ENCODE measurements around the gene GGCT.

The GGCT gene

DNA sequence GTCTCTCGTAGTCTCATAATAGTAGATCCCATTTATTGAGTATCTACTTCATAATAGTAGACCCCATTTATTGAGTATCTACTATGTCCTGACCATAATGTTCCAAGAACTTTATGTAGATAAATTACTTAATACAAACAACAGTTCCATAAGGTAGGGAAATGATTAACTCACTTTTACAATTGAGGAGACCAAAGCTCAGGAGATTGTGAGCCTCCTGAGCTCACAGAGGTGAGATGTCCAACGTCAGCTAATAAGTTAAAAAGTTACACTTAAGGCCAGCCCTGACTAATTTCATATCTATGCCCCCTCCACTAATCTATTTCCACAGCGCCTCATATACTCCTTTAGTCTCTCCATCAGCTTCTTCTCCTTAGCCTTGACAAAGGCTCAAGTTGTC, 17.5 kb upstream of the GGCT start:
- no peak overlapping the region for H3K4me3 ChIP-seq (ENCODE audit: low read depth, low read length)
- DNase-seq (ENCODE audit: low read depth), result no peak
- TF ChIP-seq POLR2A (IDR thresholded peaks at IDR 0.05; ENCODE audit: extremely low read depth, insufficient read length) (no peak), MYC (IDR thresholded peaks at IDR 0.05; ENCODE audit: low read depth, low read length) (no peak), MAX (IDR thresholded peaks at IDR 0.05; ENCODE audit: low read depth, low read length) (no peak)
- TF ChIP-seq, protein P1, sequence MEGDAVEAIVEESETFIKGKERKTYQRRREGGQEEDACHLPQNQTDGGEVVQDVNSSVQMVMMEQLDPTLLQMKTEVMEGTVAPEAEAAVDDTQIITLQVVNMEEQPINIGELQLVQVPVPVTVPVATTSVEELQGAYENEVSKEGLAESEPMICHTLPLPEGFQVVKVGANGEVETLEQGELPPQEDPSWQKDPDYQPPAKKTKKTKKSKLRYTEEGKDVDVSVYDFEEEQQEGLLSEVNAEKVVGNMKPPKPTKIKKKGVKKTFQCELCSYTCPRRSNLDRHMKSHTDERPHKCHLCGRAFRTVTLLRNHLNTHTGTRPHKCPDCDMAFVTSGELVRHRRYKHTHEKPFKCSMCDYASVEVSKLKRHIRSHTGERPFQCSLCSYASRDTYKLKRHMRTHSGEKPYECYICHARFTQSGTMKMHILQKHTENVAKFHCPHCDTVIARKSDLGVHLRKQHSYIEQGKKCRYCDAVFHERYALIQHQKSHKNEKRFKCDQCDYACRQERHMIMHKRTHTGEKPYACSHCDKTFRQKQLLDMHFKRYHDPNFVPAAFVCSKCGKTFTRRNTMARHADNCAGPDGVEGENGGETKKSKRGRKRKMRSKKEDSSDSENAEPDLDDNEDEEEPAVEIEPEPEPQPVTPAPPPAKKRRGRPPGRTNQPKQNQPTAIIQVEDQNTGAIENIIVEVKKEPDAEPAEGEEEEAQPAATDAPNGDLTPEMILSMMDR (IDR thresholded peaks at IDR 0.05; ENCODE audit: low read depth, low read length), result no peak

DNA sequence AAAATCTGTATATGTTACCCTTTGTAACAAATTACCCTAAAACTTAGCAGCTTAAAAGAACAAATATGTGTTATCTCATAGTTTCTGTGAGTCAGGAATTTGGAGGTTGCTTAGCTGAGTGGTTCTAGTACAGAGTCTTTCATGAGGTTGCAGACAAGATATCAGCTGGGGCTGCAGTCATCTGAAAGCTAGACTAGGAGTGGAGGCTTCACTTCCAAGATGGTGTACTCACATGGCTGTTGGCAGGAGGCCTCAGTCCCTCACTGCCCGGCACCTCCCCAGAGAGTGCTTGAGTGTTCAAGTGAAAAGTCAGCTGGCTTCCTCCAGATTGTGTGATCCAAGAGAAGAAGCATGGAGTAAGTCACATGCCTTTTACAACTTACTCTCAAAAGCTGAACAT, 16.9 kb upstream of the GGCT start:
- no peak overlapping the region for H3K4me3 ChIP-seq (ENCODE audit: low read depth, low read length)
- DNase-seq (ENCODE audit: low read depth), result no peak
- TF ChIP-seq, protein P1 (IDR thresholded peaks at IDR 0.05; ENCODE audit: low read depth, low read length), result no peak
- TF ChIP-seq MYC (IDR thresholded peaks at IDR 0.05; ENCODE audit: low read depth, low read length), result no peak
- no peak for TF ChIP-seq POLR2A (IDR thresholded peaks at IDR 0.05; ENCODE audit: extremely low read depth, insufficient read length)
- no peak for TF ChIP-seq MAX (IDR thresholded peaks at IDR 0.05; ENCODE audit: low read depth, low read length)

- DNase-seq (ENCODE audit: low read depth), result no peak
- no peak overlapping the region for H3K4me3 ChIP-seq (ENCODE audit: low read depth, low read length)
- TF ChIP-seq, protein P1 (IDR thresholded peaks at IDR 0.05; ENCODE audit: low read depth, low read length), result no peak
These were observed 14.5 kb upstream of the GGCT start for GRCh38 chr7:30519122-30519521.

GRCh38 chr7:30515761-30516160, 11.1 kb upstream of the GGCT start:
- TF ChIP-seq, protein P1 (IDR thresholded peaks at IDR 0.05; ENCODE audit: low read depth, low read length), result no peak
- TF ChIP-seq MAX (IDR thresholded peaks at IDR 0.05; ENCODE audit: low read depth, low read length) (no peak), MYC (IDR thresholded peaks at IDR 0.05; ENCODE audit: low read depth, low read length) (no peak), POLR2A (IDR thresholded peaks at IDR 0.05; ENCODE audit: extremely low read depth, insufficient read length) (no peak)
- no peak overlapping the region for H3K4me3 ChIP-seq (ENCODE audit: low read depth, low read length)
- DNase-seq (ENCODE audit: low read depth), result no peak

DNA sequence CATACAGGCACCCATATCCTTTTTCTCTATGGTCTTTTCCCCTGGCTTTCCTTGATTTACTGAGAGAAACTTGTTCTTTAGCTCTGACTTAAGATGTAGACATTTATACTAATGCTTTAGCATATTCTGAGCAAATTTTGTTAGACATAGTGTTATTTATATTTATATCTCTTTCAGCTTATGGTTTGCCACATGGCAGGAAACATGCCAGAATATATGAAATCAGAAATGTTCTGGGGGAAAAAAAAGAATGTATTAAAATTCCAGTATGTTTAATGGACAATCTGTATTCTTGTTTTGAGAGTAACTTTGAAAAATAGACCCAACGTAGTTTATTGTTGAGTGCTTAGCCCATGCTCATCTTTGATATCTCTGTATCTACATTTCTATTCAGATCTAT, 10.1 kb upstream of the GGCT start:
- no peak for DNase-seq (ENCODE audit: low read depth)
- no peak overlapping the region for H3K4me3 ChIP-seq (ENCODE audit: low read depth, low read length)
- no peak for TF ChIP-seq POLR2A (IDR thresholded peaks at IDR 0.05; ENCODE audit: extremely low read depth, insufficient read length)
- no peak for TF ChIP-seq MYC (IDR thresholded peaks at IDR 0.05; ENCODE audit: low read depth, low read length)
- no peak for TF ChIP-seq MAX (IDR thresholded peaks at IDR 0.05; ENCODE audit: low read depth, low read length)
- TF ChIP-seq, protein P1 (IDR thresholded peaks at IDR 0.05; ENCODE audit: low read depth, low read length), result no peak

- no peak overlapping the region for H3K4me3 ChIP-seq (ENCODE audit: low read depth, low read length)
- no peak for TF ChIP-seq MAX (IDR thresholded peaks at IDR 0.05; ENCODE audit: low read depth, low read length)
- TF ChIP-seq, protein P1 (IDR thresholded peaks at IDR 0.05; ENCODE audit: low read depth, low read length), result no peak
- no peak for TF ChIP-seq MYC (IDR thresholded peaks at IDR 0.05; ENCODE audit: low read depth, low read length)
- TF ChIP-seq POLR2A (IDR thresholded peaks at IDR 0.05; ENCODE audit: extremely low read depth, insufficient read length), result no peak
- no peak for DNase-seq (ENCODE audit: low read depth)
These were observed 9.5 kb upstream of the GGCT start for GRCh38 chr7:30514177-30514576.
